ENCODE measurements around the gene SLC6A9.

SLC6A9 gene

DNA sequence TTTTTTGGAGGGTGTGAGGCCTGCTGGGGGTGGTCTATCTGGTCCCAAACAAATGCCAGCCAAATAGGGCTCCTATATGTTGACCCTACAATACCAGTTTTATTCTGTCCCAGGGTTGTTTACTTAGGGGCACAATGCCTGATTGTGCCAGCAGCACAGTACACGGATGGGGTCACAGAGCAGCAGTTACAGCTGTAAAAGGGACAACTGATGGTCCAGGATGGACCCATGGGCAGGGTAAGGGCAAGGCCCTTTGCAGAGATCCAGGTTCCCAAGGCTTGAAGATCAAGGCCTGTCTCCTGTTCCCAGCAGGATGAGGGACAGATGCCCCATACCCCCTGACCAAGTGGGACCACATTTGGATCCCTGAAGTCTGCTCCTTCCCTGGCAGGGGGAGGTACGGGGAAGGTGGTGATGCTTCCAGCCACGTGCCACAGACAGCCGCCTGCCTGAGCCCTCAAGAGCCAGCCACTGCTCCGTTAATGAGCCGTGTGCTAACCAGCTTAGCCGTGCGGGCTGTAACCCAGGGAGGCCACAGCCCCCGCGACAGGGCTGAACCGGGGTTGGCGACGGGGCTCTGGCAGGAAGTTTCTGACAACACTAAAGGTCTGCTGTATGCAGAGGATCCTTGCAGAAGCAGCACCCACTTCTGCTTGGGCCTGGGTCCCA, 18.2 kb downstream of the SLC6A9 start:
- in situ Hi-C loops (cut with MboI; ENCODE audit: low sequenced_read_pairs), result no loop called here

DNA sequence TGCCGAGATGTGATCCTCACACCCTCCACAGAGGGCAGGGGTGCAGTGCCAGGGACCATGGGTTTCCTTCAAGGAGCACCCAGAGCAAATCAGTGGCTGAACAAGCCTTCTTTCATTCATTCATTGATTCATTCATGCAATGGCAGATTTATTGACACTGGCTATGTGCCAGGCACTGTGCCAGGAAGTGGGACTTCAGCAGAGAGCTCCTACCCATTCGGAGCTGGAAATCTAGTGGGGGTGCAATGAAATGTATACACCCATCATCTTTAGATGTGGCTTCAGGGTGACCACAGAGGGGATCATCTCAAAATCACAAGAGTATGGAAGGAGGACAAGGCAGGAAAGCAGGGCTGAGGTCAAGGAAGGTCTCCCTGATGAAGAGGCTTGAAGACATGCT, 18.9 kb downstream of the SLC6A9 start:
- in situ Hi-C loops (cut with MboI; ENCODE audit: low sequenced_read_pairs), result no loop called here

DNA sequence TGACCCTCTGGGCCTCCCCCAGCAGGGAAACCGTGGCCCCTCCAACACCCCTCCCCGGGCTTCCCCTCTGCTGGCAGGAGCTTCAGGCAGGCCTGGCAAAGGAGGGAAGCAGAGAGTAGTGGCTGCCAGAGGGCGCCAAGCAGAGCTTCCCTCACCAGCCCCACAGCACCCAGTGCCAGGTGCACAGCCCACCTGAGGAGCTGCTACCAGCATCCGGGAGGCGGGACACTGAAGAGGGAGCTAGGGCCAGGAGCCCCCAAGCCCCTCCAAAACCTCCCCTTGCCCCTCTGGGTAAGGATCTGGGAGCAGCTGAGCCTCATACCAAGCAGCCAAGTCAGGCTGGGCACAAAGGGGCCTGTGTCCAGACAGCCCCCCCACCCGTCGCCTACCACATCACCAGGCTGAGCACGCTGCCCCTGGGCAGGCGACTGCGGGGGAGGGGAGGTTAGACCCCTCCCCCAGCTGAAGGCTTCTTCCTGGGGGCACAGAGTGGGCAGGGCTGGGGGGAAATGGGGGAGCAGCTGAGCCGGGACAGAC, 20.3 kb downstream of the SLC6A9 start:
- in situ Hi-C loops (cut with MboI; ENCODE audit: low sequenced_read_pairs), result no loop called here

DNA sequence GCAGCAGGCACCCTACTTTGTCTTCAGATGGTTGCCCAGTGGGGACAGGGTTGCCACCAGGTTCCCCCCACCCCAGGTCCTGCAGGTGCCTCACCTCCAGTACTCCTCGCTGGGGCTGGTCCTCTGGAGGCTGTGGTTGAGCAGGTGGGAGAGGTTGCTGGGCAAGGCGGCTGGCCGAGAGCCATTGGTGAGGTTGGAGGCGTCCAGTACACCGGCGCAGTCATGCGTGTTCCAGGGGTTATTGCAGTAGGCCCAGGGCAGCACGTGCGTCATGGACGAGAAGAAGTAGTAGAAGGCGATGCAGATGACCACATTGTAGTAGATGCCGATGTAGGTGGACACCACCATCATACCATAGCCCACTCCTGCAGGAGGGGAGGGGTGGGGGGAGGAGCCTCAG, 23.0 kb downstream of the SLC6A9 start:
- in situ Hi-C loops (cut with MboI; ENCODE audit: low sequenced_read_pairs), result no loop called here

DNA sequence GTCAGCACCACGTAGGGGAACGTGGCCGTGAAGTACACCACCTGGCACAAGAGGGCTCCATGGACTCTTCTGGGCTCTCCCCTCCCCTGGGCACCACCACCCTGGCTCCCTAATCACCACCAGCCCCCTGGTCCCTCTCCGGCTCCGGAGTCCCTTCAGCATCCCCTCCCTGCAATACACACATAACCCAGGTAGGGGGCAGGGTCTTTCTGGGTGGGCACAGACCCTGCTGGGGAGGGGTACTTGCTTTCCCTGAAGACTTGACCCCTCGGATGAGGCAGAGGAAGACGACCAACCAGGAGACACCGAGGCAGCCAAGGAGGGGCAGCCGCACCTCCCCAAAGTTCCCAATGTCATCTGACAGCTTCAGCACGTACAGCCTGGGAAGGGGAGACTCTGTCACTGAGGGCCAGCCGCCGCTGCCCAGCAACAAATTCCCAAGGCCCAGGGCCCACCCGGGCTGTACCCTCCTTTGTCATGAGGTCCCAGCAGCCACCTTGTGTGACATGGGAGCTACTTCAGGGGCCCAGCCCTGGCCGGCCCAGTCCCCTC, 28.6 kb downstream of the SLC6A9 start:
- in situ Hi-C loops (cut with MboI; ENCODE audit: low sequenced_read_pairs), result no loop called here

DNA sequence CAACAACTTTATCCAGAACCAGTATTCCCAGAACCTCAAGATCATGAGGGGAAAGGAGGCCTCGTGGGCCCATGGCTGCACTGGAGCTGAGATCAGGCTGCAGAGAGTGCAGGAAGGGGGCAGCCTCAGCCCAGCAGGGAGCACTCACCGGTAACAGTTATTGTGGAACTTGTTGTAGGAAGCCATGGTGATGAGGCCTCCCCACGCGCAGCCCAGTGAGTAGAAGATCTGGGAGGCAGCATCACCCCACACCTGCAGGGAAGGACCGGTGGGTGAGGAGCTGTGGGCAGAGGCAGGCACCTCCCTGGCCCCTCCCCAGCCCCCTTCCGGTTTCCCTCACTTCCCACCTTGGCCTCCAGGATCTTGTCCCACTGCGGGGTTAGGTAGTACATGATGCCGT, 29.1 kb downstream of the SLC6A9 start:
- in situ Hi-C loops (cut with MboI; ENCODE audit: low sequenced_read_pairs), result no loop called here

DNA sequence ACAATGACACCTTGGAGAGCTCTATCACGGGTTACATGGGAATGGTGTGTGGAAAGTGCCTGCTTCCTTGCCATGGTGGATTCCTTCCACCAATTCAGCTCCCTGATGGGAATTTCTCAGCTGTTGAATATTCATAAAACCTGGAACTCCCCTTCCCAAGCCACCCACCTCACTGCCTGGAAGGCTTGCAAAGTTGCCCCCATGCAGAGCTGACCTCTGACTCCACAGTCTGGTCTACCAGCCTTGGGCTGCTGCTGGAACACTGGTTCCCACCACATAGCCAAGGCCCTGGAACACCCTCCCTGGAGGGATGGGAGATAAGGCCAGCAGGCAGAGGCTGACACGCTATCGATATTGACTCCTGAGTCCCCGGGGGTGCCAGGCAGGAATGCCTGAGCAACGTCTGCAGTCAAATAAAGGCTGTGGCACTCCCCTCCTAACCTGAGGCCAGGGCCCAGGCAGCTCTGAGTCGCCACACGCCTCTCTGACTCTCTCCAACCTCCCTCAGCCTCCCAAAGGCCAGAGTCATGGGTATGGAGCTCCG, 31.1 kb downstream of the SLC6A9 start:
- in situ Hi-C loops (cut with MboI; ENCODE audit: low sequenced_read_pairs), result no loop called here

DNA sequence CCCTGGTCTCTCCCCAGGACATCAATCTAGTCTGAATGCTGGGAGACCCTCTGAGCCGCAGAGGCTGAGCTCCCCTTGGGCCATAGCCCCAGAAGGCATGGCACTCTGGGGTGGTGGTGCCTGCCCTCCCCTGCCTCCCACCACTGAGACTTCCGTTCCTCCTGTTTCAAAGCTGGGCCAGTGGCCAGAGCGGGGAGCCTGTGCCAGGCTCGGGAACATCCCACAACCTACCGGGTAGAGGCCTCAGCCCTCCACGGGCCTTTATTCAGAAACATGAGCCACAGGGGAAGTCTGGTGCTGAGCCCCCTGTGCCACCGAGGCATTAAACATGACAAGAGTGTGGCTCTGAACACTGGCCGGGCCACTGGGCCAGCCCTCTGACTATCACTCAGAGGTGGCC, 31.8 kb downstream of the SLC6A9 start:
- in situ Hi-C loops (cut with MboI; ENCODE audit: low sequenced_read_pairs), result no loop called here

DNA sequence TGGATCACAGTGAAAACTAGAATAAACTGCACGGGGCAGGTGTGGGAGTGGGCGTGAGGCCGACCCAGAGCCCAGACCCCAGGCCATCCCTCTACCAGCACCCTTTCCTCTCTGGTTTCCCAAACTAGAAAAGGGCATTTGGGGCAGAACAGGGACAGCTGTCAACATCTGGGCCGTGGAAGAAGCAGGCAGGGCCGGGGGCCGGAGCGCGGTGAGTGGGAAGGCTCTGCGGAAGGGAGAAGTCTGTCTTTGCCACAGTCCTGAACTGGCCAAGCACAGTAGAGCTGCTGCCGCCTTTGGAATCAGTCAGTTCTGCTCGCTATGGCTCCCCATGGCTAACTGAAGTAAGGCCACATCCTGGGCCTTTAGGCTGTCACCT, 33.3 kb downstream of the SLC6A9 start:
- in situ Hi-C loops (cut with MboI; ENCODE audit: low sequenced_read_pairs), result no loop called here

DNA sequence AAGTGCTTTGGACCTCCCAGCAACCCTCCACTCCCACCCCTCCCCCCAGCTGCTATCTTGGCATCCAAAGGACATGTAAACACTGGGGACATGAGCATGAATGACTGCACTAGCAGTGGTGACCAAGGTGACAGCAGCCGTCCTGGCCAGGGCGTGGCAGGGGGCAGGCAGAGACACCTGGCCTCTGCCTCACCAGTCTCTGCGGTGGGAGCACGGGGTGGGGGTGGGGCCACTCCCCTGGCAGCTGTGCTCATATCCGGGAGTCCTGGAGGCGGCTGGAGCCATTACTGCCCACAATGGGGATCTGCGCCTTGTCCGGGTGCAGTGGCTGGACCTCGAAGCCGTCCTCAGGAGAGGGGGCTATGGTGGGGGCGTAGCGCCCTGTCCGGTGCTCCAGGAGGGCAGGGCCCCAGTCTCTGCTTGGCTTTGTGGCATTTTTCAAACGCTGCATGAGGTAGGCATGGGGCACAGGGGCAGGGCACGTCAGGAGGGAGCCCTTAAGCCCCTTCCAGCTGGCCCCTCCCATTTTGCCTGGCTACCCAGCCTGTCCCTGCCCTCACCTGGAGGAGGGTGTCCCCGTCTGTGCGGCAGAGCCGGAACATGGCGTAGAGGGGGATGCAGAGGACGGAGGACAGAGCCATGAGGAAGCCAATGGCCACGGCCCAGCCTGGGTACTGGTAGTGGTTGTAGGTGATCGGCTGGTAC, 33.8 kb downstream of the SLC6A9 start:
- in situ Hi-C loops (cut with MboI; ENCODE audit: low sequenced_read_pairs), result no loop called here

DNA sequence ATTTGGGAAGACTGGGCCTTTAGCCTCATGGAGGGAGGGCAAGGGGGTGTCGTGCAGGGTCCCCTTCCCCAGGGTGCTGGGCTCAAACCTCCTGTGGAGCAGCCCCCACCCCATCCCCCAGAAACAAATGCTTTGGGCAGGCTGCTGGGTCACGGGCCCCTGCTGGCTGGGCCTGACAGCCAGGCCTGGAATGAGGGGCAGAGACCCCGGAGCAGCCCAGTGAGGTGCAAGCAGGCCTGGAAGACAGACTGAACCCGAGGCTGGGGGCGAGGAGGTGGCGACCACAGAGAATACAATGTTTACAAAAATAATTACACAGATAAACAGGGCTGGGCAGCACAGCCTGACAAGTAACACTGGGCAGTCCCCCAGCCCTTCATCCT, 34.5 kb downstream of the SLC6A9 start:
- in situ Hi-C loops (cut with MboI; ENCODE audit: low sequenced_read_pairs), result no loop called here

DNA sequence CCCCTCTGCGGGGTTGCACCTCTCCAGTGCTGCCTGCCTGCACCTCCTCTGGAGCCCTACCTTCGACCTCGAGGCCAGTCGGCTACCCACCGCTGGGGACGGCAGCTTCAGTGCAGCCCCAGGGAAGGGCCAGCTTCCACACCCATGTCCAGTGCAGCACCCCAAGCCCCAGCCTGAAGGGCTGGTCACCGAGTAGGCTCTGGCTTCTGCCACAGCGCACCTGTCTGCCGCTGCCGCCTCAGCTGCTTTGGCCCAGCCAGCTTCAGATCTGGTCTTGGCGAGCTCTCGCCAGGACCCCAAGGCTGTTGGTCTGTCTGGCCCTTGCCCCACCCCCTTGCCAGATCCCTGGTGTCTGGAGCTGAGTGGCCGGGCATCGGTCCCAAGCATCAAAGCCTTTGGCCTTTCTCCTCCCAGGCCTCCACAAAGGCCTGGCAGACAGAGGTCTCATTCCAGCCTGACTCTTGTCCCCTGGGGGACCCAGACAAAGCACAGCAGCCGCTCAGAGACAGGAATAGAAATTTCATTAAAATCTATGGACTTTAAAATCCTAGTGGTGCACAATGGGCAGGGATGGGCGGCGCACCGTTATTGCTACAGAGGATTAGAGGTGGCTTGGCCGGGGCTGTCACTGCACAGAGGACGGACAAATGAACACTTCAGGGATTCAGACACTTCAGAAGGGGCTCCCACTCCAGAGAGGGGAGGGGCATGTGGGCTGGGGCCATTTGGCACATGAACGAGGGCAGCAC, 35.1 kb downstream of the SLC6A9 start:
- in situ Hi-C loops (cut with MboI; ENCODE audit: low sequenced_read_pairs), result no loop called here

DNA sequence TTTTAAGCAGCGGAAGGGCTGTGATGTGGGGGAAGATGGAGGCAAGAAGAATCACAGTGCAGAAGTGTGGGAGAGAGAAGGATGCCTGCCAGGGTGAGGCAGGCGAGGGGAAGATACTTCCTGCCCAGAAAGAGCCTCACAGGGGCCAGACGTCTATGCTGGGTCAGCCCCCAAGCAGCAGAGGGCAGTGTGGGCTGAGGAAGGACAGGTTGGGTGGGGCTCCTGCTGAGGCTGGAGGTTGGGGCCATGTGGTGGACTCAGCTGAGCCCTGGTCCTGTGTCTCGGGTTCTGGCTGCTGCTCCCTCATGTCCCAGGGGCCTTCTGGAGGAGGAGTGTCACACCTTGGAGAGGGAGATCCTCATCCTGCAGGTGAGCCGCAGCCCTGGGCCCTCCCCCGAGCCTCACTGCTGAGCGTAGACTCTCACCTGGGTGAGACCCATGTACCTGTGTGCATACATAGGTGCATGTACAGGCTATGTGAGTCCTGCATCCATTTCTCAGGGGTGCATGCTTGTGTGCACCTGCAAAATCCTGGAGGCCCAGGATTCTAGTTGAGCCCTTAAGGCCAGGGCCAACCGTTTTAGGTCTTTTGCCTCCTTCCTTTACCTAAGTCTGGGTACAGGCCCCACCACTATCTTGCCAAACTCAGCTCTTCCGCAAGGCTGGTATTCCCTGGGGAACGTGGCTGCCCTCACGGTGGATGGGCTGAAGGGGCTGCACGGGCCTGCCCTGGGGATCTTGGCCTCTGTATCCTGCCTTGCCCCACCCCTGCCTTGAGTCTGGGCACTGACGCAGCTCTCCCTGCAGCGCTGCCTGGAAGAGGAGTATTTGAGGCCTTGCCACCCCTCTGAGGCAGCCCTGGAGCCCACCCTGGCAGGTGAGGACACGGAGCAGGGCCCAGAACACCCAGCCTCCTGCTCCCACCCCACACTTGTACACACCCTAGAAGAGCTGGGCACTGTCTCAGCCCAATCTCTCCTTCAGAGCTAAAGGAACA, 36.2 kb downstream of the SLC6A9 start:
- in situ Hi-C loops (cut with MboI; ENCODE audit: low sequenced_read_pairs), result no loop called here

DNA sequence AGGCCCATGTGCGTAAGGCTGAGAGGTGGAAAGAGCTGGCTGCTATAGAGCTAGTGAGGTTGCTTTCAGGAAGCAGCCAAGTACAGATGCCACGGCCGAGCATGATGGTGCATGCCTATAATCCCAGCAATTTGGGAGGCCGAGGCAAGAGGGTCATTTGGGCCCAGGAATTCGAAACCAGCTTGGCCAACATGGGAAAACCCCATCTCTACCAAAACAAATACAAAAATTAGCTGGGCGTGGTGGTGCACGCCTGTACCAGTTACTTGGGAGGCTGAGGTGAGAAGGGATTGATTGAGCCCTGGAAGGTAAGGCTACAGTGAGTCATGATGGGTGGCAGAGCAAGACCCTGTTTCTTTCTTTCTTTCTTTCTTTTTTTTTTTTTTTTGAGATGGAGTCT, 37.2 kb downstream of the SLC6A9 start:
- in situ Hi-C loops (cut with MboI; ENCODE audit: low sequenced_read_pairs), result no loop called here

DNA sequence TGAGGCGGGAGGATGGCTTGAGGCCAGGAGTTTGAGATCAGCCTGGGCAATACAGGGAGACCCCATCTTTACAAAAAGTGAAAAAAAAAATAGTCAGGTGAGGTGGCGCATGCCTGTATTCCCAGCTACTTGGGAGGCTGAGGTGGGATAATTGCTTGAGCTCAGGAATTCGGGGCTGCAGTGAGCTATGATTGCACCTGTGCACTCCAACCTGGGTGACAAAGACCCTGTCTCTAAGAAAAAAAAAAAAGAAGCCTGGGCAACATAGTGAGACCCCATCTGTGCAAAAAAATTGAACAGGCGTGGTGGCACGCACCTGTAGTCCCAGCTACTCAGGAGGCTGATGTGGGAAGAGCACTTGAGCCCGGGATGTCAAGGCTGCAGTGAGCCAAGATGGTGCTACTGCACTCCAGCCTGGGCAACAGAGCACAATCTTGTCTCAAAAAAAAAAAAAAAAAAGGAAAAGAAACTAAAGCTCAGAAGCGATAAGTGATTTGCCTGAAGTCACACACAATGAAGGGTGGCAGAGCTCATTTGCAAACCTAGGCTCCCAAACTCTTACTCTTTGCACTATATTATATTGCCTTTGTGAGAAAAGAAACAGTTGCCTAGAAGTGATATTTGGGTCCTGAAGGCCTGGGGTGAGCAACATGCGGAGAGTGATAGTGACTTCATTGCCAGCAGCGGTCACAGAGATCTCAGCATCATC, 37.9 kb downstream of the SLC6A9 start:
- in situ Hi-C loops (cut with MboI; ENCODE audit: low sequenced_read_pairs), result no loop called here

DNA sequence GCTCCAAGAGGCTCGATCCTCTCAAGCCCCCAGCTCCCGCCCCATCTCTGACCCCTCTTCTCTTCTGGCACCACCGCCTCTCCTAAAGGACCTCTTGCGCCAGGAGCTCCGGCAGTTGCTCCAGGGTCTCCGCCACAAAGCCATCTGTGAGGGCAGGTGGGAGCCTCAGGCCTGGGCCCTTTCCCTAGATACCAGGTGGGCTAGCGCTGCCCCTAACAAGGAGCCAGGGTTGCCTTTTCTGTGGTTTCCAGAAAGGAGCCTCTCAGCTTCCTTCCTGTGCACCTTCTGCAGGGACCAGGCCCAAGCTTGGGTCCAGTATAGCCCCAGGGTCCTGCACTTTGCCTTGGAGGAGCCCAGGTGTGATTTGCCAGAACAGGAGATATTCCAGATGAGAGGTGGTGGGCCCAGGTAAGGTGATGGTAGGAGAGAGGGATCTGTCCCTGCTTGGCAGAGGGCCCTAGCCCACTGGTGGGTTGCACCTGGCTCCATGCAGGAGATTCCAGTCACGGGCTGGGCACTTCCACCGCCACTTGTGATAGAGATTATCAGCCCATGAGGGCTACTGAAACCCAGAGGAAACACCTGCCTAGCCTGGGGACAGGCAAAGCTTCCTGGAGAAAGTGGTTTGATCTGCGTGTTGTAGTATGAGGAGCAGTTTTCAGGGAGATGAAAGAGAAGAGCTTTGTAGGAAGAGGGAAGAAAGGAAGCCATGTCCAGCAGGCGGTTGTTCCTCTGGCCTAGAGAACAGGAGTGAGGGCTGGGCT, 38.8 kb downstream of the SLC6A9 start:
- in situ Hi-C loops (cut with MboI; ENCODE audit: low sequenced_read_pairs), result no loop called here

DNA sequence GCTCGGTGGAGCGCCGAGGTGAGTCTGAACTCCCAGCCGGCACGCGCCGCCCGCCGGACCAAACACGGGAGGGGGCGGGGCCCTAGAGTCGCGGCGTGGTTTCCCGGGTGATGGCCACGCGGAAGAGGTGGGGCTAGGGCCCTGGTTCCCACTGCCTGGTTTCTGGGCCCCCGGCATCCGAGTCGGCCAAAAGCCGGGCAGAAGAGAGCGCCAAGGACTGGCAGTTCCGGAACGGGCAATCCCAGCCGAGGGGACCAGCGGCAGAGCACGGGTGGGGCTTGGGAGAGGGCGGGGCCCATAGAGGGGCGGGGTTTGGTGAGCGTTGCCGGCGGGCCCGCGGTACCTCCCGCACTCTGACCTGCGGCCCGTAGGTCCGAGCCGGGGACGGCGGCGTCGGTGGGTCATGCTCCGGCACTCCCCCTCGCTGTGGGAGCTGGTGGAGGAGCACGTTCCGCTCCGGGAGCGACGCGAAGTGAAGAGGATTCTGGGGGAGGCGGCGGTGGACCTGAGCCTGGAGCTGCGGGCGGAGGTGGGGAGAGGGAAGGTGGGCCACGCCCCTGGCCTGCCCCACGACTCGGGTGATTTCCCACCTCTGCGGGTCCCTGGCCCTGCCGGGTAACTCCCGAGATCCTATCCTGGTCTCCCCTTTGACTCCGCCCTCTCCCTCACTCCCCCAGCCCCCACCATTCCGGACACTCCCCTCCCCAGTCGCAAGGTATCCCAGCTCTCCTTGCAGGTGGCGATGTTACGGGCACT, 39.6 kb downstream of the SLC6A9 start, which contains the start of gene CCDC24:
TSS of gene CCDC24 (plus strand) at position 124 of the 756 bp plus-strand sequence. CDS start at position 404, 280 bp downstream.
- in situ Hi-C loops (cut with MboI; ENCODE audit: low sequenced_read_pairs), result no loop called here

DNA sequence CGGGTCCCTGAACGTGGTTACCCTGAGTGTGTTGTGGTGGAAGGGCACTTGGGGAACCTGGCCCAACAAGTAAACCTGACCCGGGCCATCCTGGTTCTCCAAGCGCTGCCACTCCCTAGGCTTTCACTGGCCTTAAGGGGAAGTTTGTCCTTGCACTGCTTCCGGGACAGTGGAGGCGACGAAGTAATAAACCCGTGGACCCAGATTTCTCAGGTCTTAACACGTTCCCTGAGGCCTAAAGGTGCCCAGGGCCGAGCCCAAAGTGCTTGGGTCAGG, 40.1 kb downstream of the SLC6A9 start:
- in situ Hi-C loops (cut with MboI; ENCODE audit: low sequenced_read_pairs), result no loop called here
